ENCODE measurements around the gene ELN. TPM values are rescaled to one million over a fixed set of nuclear protein-coding genes. Genes with fewer than 3 reads are reported as not detected.
A peak's percentile ranks its signal among the peaks of the same experiment; 100 is the strongest.

The ELN gene
- total and polyA plus RNA-seq, 11 donors, result 17.4 to 81.1 (median 42.8) TPM

GRCh38 chr7:74105992-74106391 is 78.0 kb downstream of the ELN start:
- Histone ChIP-seq H3K4me1 (peaks cover 0 to 10% (median 0%) of the 10 kb centered on the region in 12 donors), H3K36me3 (peaks cover 0 to 96% (median 71%) of the 10 kb centered on the region in 9 donors), H3K27me3 (no peaks in the 10 kb centered on the region), H3K9me3 (no peaks in the 10 kb centered on the region), H3K4me3 (no peak overlapping the region), H3K27ac (no peak overlapping the region)
- DNase-seq, result no peak
- no peak for ATAC-seq
- WGBS, 4 donors, result 92 to 96% (median 92%) methylated on average over 10 to 11 of the region's 11 CpGs
- TF ChIP-seq CTCF (IDR thresholded peaks at IDR 0.05), result no peak
- TF ChIP-seq POLR2A (IDR thresholded peaks at IDR 0.05), result no peak
- intact Hi-C loops (cut with DNase I), result no loop called here

- H3K27ac ChIP-seq, result no peak overlapping the region
- no peaks in the 10 kb centered on the region for H3K27me3 ChIP-seq
- no peak overlapping the region for H3K4me3 ChIP-seq
- H3K4me1 ChIP-seq, result peaks cover 0 to 2% (median 0%) of the 10 kb centered on the region in 12 donors
- 93 to 97% (median 96%) methylated on average over 17 to 18 of the region's 18 CpGs for WGBS, 4 donors
- intact Hi-C loops (cut with DNase I), result no loop called here
- TF ChIP-seq CTCF (IDR thresholded peaks at IDR 0.05) (no peak), POLR2A (IDR thresholded peaks at IDR 0.05) (no peak)
- peaks cover 0 to 97% (median 75%) of the 10 kb centered on the region in 9 donors for H3K36me3 ChIP-seq
- H3K9me3 ChIP-seq, result no peaks in the 10 kb centered on the region
- DNase-seq (no peak), ATAC-seq (no peak)
Observed at GRCh38 chr7:74106846-74107245, 78.9 kb downstream of the ELN start.

- no peak overlapping the region for H3K4me3 ChIP-seq
- ATAC-seq (peak in 1 of 4 donors; percentile 18), DNase-seq (peak in 1 of 5 donors; percentile 18)
- TF ChIP-seq CTCF (IDR thresholded peaks at IDR 0.05), result no peak
- no peak for TF ChIP-seq POLR2A (IDR thresholded peaks at IDR 0.05)
- H3K4me1 ChIP-seq, result no peaks in the 10 kb centered on the region
- intact Hi-C loops (cut with DNase I), result no loop called here
- no peaks in the 10 kb centered on the region for H3K27me3 ChIP-seq
- 72 to 85% (median 78%) methylated on average over 17 of the region's 17 CpGs for WGBS, 4 donors
- H3K36me3 ChIP-seq, result peaks cover 0 to 84% (median 56%) of the 10 kb centered on the region in 9 donors
- no peak overlapping the region for H3K27ac ChIP-seq
- H3K9me3 ChIP-seq, result peaks cover 0 to 4% (median 0%) of the 10 kb centered on the region in 12 donors
Observed at GRCh38 chr7:74115326-74115725, 87.4 kb downstream of the ELN start.

GRCh38 chr7:74116356-74116755 is 88.4 kb downstream of the ELN start:
- Histone ChIP-seq H3K4me1 (no peaks in the 10 kb centered on the region), H3K27me3 (no peaks in the 10 kb centered on the region), H3K9me3 (peaks cover 0 to 4% (median 0%) of the 10 kb centered on the region in 12 donors), H3K27ac (no peak overlapping the region), H3K4me3 (no peak overlapping the region), H3K36me3 (peaks cover 0 to 84% (median 49%) of the 10 kb centered on the region in 9 donors)
- TF ChIP-seq POLR2A (IDR thresholded peaks at IDR 0.05) (no peak), CTCF (IDR thresholded peaks at IDR 0.05) (no peak)
- no peak for DNase-seq
- intact Hi-C loops (cut with DNase I), result no loop called here
- 83 to 92% (median 89%) methylated on average over 10 to 13 of the region's 13 CpGs for WGBS, 4 donors
- no peak for ATAC-seq

Other genes with a start within 250 kb of the ELN start
- under 1 TPM in 1 of 9 donors, not detected in 8; 0.11 TPM for gene CLDN4, start 197.2 kb upstream of the ELN start, total RNA-seq
- gene CLDN4, start 197.2 kb upstream of the ELN start, polyA plus RNA-seq, result under 1 TPM in 1 of 2 donors, not detected in 1; 0.12 TPM
- gene METTL27, start 185.7 kb upstream of the ELN start, total RNA-seq, result 1 to 10 TPM in 3 of 9 donors, under 1 TPM in 3, not detected in 3; 0.30 to 2.7 (median 0.94) TPM
- under 1 TPM in 1 of 2 donors, not detected in 1; 0.12 TPM for gene METTL27, start 185.7 kb upstream of the ELN start, polyA plus RNA-seq
- gene TMEM270, start 167.0 kb upstream of the ELN start, total RNA-seq, result not detected
- gene TMEM270, start 167.0 kb upstream of the ELN start, polyA plus RNA-seq, result not detected
- gene LIMK1, start 55.6 kb downstream of the ELN start, total RNA-seq, result 10 to 100 TPM in 7 of 9 donors, 1 to 10 TPM in 2; 9.3 to 23.2 (median 11.6) TPM
- gene LIMK1, start 55.6 kb downstream of the ELN start, polyA plus RNA-seq, result 1 to 10 TPM; 6.3 to 9.3 TPM
- gene EIF4H, start 146.2 kb downstream of the ELN start, total RNA-seq, result 100 to 1,000 TPM; 166 to 216 (median 196) TPM
- 100 to 1,000 TPM in 1 of 2 donors, 10 to 100 TPM in 1; 89.0 to 255 TPM for gene EIF4H, start 146.2 kb downstream of the ELN start, polyA plus RNA-seq
- gene LAT2, start 181.8 kb downstream of the ELN start, total RNA-seq, result 10 to 100 TPM in 1 of 9 donors, 1 to 10 TPM in 8; 1.0 to 20.8 (median 1.5) TPM
- gene LAT2, start 181.8 kb downstream of the ELN start, polyA plus RNA-seq, result 1 to 10 TPM; 1.7 to 2.9 TPM
- gene RFC2, start 226.2 kb downstream of the ELN start, total RNA-seq, result 10 to 100 TPM in 6 of 9 donors, 1 to 10 TPM in 3; 7.8 to 20.9 (median 12.2) TPM
- gene RFC2, start 226.2 kb downstream of the ELN start, polyA plus RNA-seq, result 10 to 100 TPM in 1 of 2 donors, 1 to 10 TPM in 1; 9.8 to 21.8 TPM